ENCODE results near the gene CORO2A. TPM values are rescaled to one million over a fixed set of nuclear protein-coding genes. Genes with fewer than 3 reads are reported as not detected.
"Not testable (repeated sequence)": the region's sequence is repeated elsewhere in the genome, so short reads cannot be mapped to it uniquely, and the experiment has no call there.

CORO2A gene
- total RNA-seq, 1 experiment from 2014 or later: 15.8 TPM

DNA sequence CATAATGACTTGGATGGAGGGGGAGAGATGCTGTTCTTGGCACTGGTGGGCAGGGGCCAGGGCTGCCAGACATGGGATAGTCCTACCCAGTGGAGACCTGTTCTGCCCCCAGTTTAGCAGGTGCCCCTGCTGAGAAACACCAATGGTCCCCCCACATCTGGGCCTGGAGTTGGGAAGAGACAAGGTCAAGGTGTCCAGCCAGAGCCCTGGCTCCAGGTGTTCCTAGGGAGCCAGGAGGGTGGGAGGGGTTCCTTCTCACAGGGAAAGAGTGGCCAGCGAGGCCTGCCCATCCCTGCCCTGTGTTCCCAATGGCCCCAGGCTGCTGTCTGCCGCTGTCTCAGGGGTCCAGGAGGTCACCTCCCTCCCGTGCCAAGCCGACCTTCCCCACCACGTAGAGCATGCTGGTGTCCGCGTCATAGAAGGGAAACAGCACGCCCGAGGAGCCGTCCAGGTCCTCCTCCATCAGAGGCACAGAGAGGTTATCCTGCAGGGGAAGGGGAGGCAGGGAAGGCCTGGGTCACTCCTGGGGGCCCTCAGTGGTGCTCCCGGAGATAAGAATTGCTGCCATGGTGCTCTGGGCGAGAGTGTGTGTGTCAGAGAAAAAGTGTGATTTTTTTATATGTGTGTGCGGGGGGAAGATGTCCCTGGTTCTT, 61.7 kb downstream of the CORO2A start:
- no peak overlapping the region for H3K14ac ChIP-seq (ENCODE audit: insufficient read depth, low read length)
- no peaks in the 10 kb centered on the region for H3K79me1 ChIP-seq (ENCODE audit: insufficient read depth, low read depth, low read length, poor library complexity, severe bottlenecking)
- H2AK5ac ChIP-seq (ENCODE audit: insufficient read length, low read length): no peak overlapping the region
- no peak overlapping the region for H3K9ac ChIP-seq (ENCODE audit: extremely low read depth, insufficient read length, low read length)
- H2BK5ac ChIP-seq (ENCODE audit: insufficient read length, low read length): no peak overlapping the region
- Mint-ChIP-seq H3K27ac (peak overlapping the region in 1 of 3 experiments; percentile 11; a peak in 1 of 7 replicates), H3K9me3 (no peaks in the 10 kb centered on the region), H3K4me3 (no peak overlapping the region), H3K36me3 (ENCODE audit: insufficient read depth in 1 of 3, low read depth in 3 of 3) (peaks cover 16 to 21% (median 21%) of the 10 kb centered on the region in 3 experiments; a peak in 5 of 7 replicates), H3K4me1 (peaks cover 12 to 19% of the 10 kb centered on the region in 2 experiments), H3K27me3 (ENCODE audit: low read depth) (no peaks in the 10 kb centered on the region; the same call in 1 of the 2 replicates)
- no peaks in the 10 kb centered on the region for H3K79me2 ChIP-seq (ENCODE audit: insufficient read depth, low read length)
- H2AFZ ChIP-seq (ENCODE audit: low read length): no peak overlapping the region
- H2BK120ac ChIP-seq (ENCODE audit: low read depth, low read length, poor library complexity, severe bottlenecking): no peak overlapping the region
- H4K5ac ChIP-seq (ENCODE audit: insufficient read length, low read depth, low read length): no peak overlapping the region
- no peak overlapping the region for H2BK15ac ChIP-seq (ENCODE audit: low read depth, low read length)
- H4K91ac ChIP-seq (ENCODE audit: insufficient read length, low read depth, low read length): no peak overlapping the region
- no peak overlapping the region for H3K18ac ChIP-seq (ENCODE audit: insufficient read length, low read depth, low read length)
- DNase-seq: no peak
- H3T11ph ChIP-seq (ENCODE audit: low read length): no peak overlapping the region
- H3K4me1 ChIP-seq (ENCODE audit: insufficient read depth, low read length): no peaks in the 10 kb centered on the region
- H4K8ac ChIP-seq (replicated peaks; ENCODE audit: insufficient read length, low read depth, low read length): no peak overlapping the region
- no peak overlapping the region for H3K23ac ChIP-seq (ENCODE audit: insufficient read length, low read depth, low read length)
- H3K27ac ChIP-seq (ENCODE audit: insufficient read length, low read depth, low read length): no peak overlapping the region
- H3K27me3 ChIP-seq (ENCODE audit: insufficient read depth, low read length): no peaks in the 10 kb centered on the region
- TF ChIP-seq CTCF (conservative IDR thresholded peaks at IDR 0.05): no peak
- no peak overlapping the region for H3K4me2 ChIP-seq (ENCODE audit: insufficient read depth, insufficient read length, low read length)
- no peak overlapping the region for H3K56ac ChIP-seq (ENCODE audit: insufficient read length, low read depth, low read length)
- no peak overlapping the region for H3K4ac ChIP-seq (ENCODE audit: low read depth, low read length)
- H4K20me1 ChIP-seq (ENCODE audit: control insufficient read depth, insufficient read depth, insufficient read length): no peaks in the 10 kb centered on the region
- H2BK20ac ChIP-seq (ENCODE audit: low read depth, low read length, poor library complexity, severe bottlenecking): no peak overlapping the region
- H2BK12ac ChIP-seq (ENCODE audit: insufficient read length, low read depth, low read length): no peak overlapping the region
- no peaks in the 10 kb centered on the region for H3K23me2 ChIP-seq (ENCODE audit: insufficient read length, low read depth, low read length, poor library complexity, severe bottlenecking)
- no CpG with 5 or more reads among the region's 13 CpGs for WGBS (ENCODE audit: extremely low coverage, insufficient read length, low lambda C conversion rate)
- H3K9me3 ChIP-seq (ENCODE audit: control insufficient read depth, low read depth, low read length): no peaks in the 10 kb centered on the region

DNA sequence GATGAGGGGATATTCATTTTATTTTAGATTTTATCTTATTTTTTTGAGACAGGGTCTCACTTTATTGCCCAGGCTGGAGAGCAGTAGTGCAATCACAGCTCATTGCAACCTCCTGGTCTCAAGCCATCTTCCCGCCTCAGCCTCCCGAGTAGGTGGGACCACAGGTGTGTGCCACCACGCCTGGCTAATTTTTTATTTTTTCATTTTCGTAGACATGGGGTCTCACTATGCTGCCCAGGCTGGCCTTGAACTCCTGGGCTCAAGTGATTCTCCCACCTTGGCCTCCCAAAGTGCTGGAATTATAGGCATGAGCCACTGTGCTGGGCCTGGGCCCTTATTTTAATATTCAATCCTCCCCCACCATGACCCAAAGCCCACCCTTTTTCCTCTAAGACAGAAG, 62.4 kb downstream of the CORO2A start:
- Mint-ChIP-seq H3K4me1 (peaks cover 12 to 19% of the 10 kb centered on the region in 2 experiments), H3K36me3 (ENCODE audit: insufficient read depth in 1 of 3, low read depth in 3 of 3) (peaks cover 19 to 25% (median 19%) of the 10 kb centered on the region in 3 experiments; a peak in 6 of 7 replicates)
- not testable (repeated sequence) for H2BK12ac ChIP-seq (ENCODE audit: insufficient read length, low read depth, low read length); H3T11ph ChIP-seq (ENCODE audit: low read length); H3K4me2 ChIP-seq (ENCODE audit: insufficient read depth, insufficient read length, low read length); H4K5ac ChIP-seq (ENCODE audit: insufficient read length, low read depth, low read length); H2BK5ac ChIP-seq (ENCODE audit: insufficient read length, low read length); H4K20me1 ChIP-seq (ENCODE audit: control insufficient read depth, insufficient read depth, insufficient read length); H3K9me3 ChIP-seq (ENCODE audit: control insufficient read depth, low read depth, low read length); H3K27me3 ChIP-seq (ENCODE audit: insufficient read depth, low read length); H2BK15ac ChIP-seq (ENCODE audit: low read depth, low read length); H3K27ac Mint-ChIP-seq; H3K9me3 Mint-ChIP-seq; H2AK5ac ChIP-seq (ENCODE audit: insufficient read length, low read length); H3K79me2 ChIP-seq (ENCODE audit: insufficient read depth, low read length); H2BK20ac ChIP-seq (ENCODE audit: low read depth, low read length, poor library complexity, severe bottlenecking); H3K9ac ChIP-seq (ENCODE audit: extremely low read depth, insufficient read length, low read length); H3K27ac ChIP-seq (ENCODE audit: insufficient read length, low read depth, low read length); H3K27me3 Mint-ChIP-seq (ENCODE audit: low read depth); H4K8ac ChIP-seq (replicated peaks; ENCODE audit: insufficient read length, low read depth, low read length); H3K79me1 ChIP-seq (ENCODE audit: insufficient read depth, low read depth, low read length, poor library complexity, severe bottlenecking); H3K23me2 ChIP-seq (ENCODE audit: insufficient read length, low read depth, low read length, poor library complexity, severe bottlenecking); H3K4me3 Mint-ChIP-seq; H3K4me1 ChIP-seq (ENCODE audit: insufficient read depth, low read length); H3K56ac ChIP-seq (ENCODE audit: insufficient read length, low read depth, low read length); DNase-seq; H2BK120ac ChIP-seq (ENCODE audit: low read depth, low read length, poor library complexity, severe bottlenecking); H2AFZ ChIP-seq (ENCODE audit: low read length); H3K4ac ChIP-seq (ENCODE audit: low read depth, low read length); H4K91ac ChIP-seq (ENCODE audit: insufficient read length, low read depth, low read length); H3K14ac ChIP-seq (ENCODE audit: insufficient read depth, low read length); H3K18ac ChIP-seq (ENCODE audit: insufficient read length, low read depth, low read length); H3K23ac ChIP-seq (ENCODE audit: insufficient read length, low read depth, low read length)
- WGBS (ENCODE audit: extremely low coverage, insufficient read length, low lambda C conversion rate): no CpG with 5 or more reads among the region's 4 CpGs
